ENCODE data around the gene BRWD1. TPM values are rescaled to one million over a fixed set of nuclear protein-coding genes. Genes with fewer than 3 reads are reported as not detected.

BRWD1 gene
- total RNA-seq, 1 donor from 2014 or later: 112 TPM

Small RNA genes lying within 50 kb of the gene (small RNA-seq; reads per million reads assigned to genes)
- gene RF00019 (ENCODE audit: low replicate concordance): not detected

Other genes with a start within 250 kb of the BRWD1 start
- gene PSMG1, start 130.2 kb downstream of the BRWD1 start, total RNA-seq: 25.6 TPM
- gene HMGN1, start 35.5 kb upstream of the BRWD1 start, total RNA-seq: 154 TPM
- gene LCA5L, start 132.1 kb upstream of the BRWD1 start, total RNA-seq: 0.89 TPM
- gene SH3BGR, start 138.3 kb upstream of the BRWD1 start, total RNA-seq: 12.4 TPM

All from skin of body (tissue), 2 donors.